GM18505 (cell line): ENCODE results near the gene CLCN7.
A peak's percentile ranks its signal among the peaks of the same experiment; 100 is the strongest.

Experiments used
- ATAC-seq: cut with Tn5 transposase; IDR thresholded peaks from one replicate; pipeline ENCODE4 v1.9.1; 2021; ENCODE audit not compliant: unreplicated experiment
- POLR2A ChIP-seq: IDR thresholded peaks from 4 replicates; pipeline ENCODE4 v1.6.1; 2011; ENCODE audit warnings: borderline replicate concordance; ENCODE audit not compliant: insufficient read depth, insufficient read length; ENCODE audit errors: extremely low read depth

CLCN7 gene

DNA sequence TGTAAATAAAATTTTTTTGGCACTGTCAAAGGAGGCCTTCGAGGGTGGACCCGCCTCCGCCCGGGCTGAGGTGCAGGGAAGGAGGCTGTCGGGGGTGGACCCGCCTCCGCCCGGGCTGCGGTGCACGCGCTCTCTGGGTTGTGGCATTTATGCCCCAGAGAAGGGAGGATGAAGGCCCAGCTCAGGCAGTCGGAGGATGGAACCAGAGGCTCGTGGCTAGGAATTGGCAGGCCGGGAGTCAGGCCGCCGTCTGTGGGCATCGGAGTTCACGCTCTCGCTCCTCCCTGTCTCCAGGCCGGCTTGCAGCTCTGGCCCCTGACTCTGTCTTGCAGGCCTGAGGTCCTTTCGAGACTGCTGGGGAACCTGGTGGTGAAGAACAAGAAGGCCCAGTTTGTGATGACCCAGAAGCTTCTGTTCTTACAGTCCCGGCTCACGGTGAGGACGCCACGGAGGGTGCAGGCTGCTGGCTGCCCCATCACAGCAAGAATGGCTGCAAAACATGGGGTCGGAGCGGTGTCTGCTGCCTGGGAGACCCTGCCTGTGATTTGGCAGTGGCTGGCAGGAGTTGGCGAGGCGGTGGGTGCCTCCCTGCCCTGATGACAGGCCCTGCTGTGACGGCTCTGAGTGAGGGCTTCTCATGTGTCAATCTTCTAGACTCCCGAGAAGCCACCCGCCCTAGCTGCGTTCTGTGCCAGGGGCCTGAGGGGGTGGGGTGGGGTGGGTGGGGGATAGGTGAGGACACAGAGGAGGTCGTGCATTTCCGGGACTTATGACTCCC, 24.3 kb upstream of the CLCN7 start:
- TF ChIP-seq POLR2A = no peak

DNA sequence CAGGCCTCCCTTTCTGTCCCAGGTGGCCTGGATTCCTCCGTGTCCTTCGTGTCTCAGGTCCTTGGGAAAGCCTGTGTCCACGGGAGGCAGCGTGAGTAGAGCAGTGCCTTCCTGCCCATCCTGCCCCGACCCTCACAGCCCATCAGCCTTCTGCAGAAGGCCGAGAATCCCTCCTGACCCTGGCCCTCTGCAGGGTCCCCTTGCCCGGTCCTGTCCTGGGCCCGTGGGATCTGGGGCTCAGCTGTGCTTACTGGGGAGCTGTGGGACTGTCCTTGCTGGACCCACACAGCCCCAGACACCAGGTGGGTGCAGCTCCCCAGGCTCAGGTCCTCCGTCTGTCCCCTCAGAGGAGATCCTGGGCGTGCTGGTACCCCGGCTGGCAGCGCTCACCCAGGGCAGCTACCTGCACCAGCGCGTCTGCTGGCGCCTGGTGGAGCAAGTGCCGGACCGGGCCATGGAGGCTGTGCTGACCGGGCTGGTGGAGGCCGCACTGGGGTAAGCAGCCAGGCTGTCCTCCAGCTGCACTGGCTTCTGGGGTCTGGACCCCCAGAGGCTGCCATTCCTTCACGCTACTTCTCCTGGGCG, 22.3 kb upstream of the CLCN7 start:
- ATAC-seq = no peak
- no peak for TF ChIP-seq POLR2A

More for the DNA sequence above, 24.3 kb upstream of the CLCN7 start:
- ATAC-seq = no peak

DNA sequence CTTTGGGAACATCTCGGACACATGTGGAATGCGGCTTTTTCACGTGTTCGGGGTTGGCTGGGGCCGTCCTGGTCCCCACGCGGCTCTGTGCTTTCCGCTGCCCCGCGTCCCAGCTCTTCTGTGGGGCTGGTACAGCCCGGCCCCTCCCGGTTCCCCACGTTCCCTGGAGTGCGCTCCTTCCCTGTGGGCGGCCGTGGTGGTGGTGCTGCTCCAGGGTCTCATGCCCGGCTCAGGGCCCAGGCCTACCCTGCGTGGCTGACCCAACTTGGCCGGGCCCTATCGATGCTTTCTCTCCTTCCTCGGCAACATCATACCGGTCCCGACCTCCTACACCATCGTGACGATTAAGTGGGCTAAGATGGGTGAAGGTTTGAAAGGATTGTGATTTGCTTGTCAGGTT, 21.6 kb upstream of the CLCN7 start:
- ATAC-seq = no peak
- TF ChIP-seq POLR2A = no peak

DNA sequence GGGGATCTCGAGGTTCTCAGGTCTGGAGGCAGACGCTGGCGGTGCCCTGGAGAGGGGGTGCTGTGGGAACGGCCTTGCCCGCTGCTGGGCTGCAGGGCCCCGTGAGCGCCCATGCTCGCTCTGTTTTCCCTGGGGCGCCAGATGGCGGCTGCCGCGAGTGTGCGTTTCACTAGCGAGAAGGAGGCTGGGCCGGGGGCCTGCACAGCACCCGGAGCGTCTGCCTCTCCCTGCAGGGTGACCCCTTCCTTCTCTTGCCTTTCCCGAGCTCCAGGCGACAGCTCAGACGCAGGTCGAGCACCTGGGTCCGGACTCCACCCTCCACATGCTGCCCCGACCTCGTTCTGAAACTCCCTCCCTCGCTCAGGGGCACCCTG, 21.0 kb upstream of the CLCN7 start:
- ATAC-seq = no peak
- no peak for TF ChIP-seq POLR2A

DNA sequence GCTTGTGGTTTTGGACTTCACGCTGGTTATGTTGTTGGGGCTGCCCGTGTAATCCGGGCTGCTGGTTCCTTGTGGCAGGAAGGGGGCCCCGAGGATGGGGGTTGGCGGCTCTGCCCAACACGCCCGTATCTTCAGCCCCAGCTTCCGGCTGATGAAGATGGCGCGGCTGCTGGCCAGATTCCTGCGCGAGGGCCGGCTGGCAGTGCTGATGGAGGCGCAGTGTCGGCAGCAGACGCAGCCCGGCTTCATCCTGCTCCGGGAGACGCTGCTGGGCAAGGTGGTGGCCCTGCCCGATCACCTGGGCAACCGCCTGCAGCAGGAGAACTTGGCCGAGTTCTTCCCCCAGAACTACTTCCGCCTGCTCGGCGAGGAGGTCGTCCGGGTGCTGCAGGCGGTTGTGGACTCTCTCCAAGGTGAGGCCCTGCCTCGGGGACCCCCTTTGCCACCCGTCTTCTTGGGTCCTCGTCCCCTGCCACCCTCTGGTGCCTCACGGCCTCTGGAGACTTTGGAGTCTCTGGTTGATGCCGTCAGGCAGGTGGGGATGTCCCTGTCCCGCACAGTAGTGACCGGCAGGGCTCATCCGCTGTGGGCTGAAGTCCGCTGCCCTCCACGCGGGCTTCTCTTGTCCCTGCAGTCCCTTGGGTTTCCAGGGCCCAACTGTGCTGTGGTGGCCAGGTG, 20.5 kb upstream of the CLCN7 start:
- ATAC-seq = no peak
- TF ChIP-seq POLR2A = no peak

DNA sequence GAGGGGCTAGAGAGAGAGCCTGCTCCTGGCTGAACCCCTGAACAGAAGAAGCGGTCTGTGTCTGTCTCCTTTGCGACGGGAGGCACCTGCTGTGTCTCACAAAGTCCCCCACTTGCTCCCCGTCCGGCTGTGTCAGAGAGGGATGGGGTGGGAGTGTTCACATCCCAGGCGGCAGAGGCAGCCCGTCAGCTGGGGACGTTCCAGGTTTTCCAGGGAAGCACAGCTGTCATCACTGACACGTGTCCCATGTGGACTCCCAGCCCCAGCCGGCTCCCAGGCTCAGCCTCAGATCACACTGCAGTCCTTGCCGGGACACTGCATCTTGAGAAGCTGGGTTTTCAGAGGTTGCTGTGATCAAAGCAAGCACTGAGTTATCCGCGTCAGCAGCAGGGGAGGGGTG, 19.9 kb upstream of the CLCN7 start:
- TF ChIP-seq POLR2A = no peak
- ATAC-seq = no peak

DNA sequence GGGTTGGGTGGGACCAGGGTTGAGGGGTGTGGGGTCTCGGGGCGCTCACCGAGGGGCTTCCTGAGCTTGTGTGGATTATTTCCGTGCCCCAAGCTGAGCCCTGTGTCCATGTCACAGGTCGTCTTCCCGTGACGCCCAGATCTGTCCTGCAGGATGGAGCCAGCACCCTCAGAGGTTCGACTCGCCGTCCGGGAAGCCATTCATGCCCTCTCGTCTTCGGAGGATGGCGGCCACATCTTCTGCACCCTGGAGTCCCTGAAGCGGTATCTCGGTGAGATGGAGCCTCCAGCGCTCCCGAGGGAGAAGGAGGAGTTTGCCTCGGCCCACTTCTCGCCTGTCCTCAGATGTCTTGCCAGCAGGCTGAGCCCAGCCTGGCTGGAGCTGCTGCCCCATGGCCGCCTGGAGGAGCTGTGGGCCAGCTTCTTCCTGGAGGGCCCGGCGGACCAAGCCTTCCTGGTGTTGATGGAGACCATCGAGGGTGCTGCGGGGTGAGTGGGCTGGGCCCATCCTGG, 19.4 kb upstream of the CLCN7 start:
- ATAC-seq = no peak
- TF ChIP-seq POLR2A = no peak

DNA sequence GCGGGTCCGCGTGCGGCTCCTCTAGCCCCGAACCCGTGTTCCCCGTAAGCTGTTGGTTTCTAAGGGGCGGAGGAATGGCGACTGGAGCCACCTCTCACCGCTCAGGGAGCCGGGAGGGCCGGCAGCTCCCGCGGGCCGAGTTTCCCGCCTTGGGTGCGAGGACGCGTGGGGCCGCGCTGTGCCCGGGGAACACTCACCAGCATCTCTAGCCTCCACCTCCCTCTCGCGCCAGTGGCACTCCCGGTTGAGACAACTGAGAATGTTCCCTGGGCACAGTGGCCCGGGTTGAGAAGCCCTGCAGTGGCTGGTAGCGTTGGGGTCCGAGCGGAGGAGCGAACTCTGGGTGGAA, 18.9 kb upstream of the CLCN7 start:
- no peak for ATAC-seq
- TF ChIP-seq POLR2A = no peak

DNA sequence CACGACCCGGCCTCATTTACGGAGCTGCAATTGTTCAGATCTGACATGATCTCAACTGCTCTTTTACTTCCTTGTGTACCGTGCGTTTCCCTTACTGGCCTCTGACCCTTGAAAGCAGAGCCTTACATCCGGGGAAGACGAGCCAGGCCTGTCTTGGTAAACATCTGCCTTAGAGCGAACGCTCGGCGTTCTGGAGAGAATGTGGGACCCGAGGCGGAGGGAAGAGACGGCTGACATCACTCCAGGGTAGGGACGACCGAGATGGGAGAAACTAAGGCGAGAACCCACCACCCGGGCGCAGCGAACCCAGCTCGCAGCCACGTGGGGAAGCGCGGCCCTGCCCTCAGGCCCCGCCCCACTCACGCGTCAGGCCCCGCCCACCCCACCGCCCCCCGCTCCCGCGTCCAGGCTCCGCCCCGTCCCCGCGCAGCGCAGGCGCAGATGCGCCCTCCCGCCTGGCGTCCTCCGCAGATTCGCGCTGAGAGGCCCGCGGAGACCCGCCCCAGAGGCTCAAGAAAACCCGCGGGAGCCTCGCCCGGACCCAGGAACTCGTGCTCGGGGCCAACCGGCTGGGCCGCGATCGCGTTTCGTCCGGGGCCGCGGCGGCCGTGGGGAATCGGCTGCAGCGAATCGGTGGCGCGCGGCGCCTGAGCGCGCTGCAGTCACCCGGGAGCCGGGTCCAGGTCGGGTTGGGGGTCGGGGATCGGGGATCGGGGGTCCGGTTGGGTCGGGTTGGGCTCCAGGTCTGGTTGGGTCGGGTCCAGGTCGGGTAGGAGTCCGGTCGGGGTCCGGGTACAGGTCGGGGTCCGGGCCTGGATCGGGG, 18.3 kb upstream of the CLCN7 start, which contains the start of gene TELO2:
TELO2 (plus strand) TSS at position 438 of the 823 bp plus-strand sequence. CDS start 922 bp downstream, outside the sequence.
- ATAC-seq = peak; percentile 56
- TF ChIP-seq POLR2A = peak; percentile 57

DNA sequence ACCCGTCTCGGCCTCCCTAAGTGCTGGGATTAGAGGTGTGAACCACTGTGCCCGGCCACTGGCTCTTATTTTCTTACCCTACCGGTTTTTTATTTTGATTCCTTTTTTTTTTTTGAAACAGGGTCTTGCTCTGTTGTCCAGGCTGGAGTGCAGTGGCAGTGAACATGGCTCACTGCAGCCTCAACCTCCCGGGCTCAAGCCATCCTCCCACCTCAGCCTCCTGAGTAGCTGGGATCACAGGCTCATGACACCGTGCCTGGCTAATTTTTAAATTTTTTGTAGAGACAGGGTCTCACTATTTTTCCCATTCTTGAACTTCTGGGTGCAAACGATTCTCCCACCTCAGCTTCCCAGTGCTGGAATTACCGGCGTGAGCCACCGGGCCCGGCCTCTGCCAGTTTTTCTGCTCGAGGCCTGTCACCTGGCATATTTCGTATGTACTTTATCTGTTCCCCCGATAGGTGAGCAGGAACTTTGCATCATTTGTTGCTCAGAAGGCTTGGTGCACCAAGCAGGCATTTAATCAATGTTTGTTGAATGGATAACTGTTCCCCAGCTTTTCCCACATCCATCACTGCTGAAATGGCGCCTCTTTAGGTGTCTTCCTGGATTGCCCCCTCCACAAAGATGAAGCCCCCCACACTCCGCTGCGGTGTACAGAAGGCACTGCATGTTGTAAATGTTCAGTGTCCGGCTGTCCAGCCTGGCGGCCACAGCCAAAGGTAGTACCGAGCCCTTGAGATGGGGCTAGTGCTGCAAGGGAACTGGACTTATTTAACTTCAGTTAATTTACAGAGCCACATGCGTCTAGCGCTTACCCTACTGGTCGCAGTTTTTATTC, 17.5 kb upstream of the CLCN7 start:
- no peak for ATAC-seq
- TF ChIP-seq POLR2A = no peak

DNA sequence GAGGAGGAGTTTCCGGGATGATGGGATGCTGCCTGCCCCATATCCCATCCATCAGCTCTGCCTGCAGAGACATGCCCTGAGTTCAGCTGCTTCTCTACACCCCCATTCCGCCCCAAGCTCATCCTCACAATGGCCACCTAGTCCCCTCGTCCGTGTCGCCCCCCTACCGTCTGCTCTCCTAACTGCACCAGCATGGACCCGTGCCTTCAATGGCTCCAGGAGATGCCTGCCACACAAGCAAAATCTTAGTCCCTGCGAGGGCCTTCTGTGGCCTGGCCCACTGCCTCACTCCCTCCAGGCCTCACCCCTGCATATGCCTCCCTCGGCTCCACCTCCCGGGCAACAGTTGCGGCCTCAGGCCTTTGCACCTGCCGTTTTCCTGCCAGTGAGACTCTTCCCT, 16.5 kb upstream of the CLCN7 start:
- TF ChIP-seq POLR2A = no peak
- no peak for ATAC-seq

DNA sequence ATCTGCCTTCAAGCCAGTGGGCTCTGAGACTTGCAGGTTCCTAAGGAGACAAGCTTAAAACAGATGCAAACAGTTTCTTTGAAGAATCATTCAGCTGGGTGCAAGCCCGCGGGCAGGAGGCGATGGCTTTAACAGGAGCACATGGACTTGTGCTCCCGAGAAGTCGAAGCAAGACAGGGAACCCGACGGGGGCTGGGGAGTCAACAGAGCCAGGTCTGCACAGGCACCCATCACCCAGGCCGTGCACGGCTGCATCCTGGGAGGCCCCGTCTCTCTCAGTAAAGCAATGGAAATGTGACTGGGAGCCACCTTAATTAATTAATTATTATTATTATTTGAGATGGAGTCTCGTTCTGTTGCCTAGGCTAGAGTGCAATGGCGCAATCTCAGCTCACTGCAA, 14.2 kb upstream of the CLCN7 start:
- no peak for ATAC-seq
- TF ChIP-seq POLR2A = no peak
